HEK293 (cell line): ENCODE results near the gene APPL2.

ENCODE experiments used
- CTCF ChIA-PET: fragments of 350-600 bp; formaldehyde crosslinking; extraction: SDS; loops from one replicate; lab custom pipeline; 2021; ENCODE audit warnings: antibody characterized with exemption; lab: Yijun Ruan, JAX
- POLR2A ChIA-PET: fragments of 300-600 bp; formaldehyde crosslinking; extraction: SDS; loops from one replicate; lab custom pipeline; 2020; ENCODE audit warnings: antibody characterized with exemption, inconsistent platforms; lab: Yijun Ruan, JAX
- H3K27ac ChIP-seq: fragments of 200-500 bp; sonication (Bioruptor generic); 2 replicates; pipeline ENCODE4 v1.5.1; 2014; ENCODE audit warnings: low read depth, low read length, control low read depth, inconsistent platforms; ENCODE audit errors: extremely low read depth
- H3K36me3 ChIP-seq, 2 experiments: fragments of 200-500 bp in 1 of 2; sonication (Bioruptor generic) in 1 of 2; 1 replicate in 1 of 2; 2 replicates in 1 of 2; pipeline ENCODE4 v1.5.1; 2014 to 2017; ENCODE audit warnings: inconsistent platforms in 2 of 2, low read length in 2 of 2; ENCODE audit not compliant: control insufficient read depth in 2 of 2, insufficient read depth in 1 of 2
- H3K4me1 ChIP-seq: fragments of 200-500 bp; sonication (Bioruptor generic); 2 replicates; pipeline ENCODE4 v1.5.1; 2014; ENCODE audit warnings: mild to moderate bottlenecking, low read length, inconsistent platforms; ENCODE audit not compliant: control insufficient read depth, insufficient read depth
- H3K4me3 ChIP-seq: 2 replicates; pipeline ENCODE4 v1.5.1; 2011; ENCODE audit warnings: low read depth, mild to moderate bottlenecking, control low read depth, low read length, moderate library complexity
- H3K9me3 ChIP-seq: fragments of 200-500 bp; sonication (Bioruptor generic); 2 replicates; pipeline ENCODE4 v1.5.1; 2014; ENCODE audit warnings: low read depth, low read length, inconsistent platforms; ENCODE audit not compliant: control insufficient read depth, insufficient read depth
- BCL11B ChIP-seq: fragments of 450-650 bp; formaldehyde crosslinking; IDR thresholded peaks from 2 replicates; pipeline ENCODE4 v1.5.1; 2016; ENCODE audit warnings: low read depth, missing biosample characterization, missing genetic modification characterization
- HOXC10 ChIP-seq: sonication (generic); formaldehyde crosslinking; IDR thresholded peaks from 2 replicates; pipeline ENCODE4 v1.8.1; 2023; ENCODE audit warnings: mild to moderate bottlenecking, missing genetic modification reagents
- MYNN ChIP-seq: fragments of 450-650 bp; formaldehyde crosslinking; IDR thresholded peaks from 2 replicates; pipeline ENCODE4 v1.5.1; 2016; ENCODE audit warnings: missing biosample characterization, missing genetic modification characterization, borderline replicate concordance
- PRDM1 ChIP-seq: fragments of 450-650 bp; formaldehyde crosslinking; IDR thresholded peaks from 2 replicates; pipeline ENCODE4; 2016; ENCODE audit warnings: missing biosample characterization, missing genetic modification characterization
- ZBTB1 ChIP-seq: fragments of 450-650 bp; formaldehyde crosslinking; IDR thresholded peaks from 2 replicates; pipeline ENCODE4 v1.5.1; 2016; ENCODE audit warnings: missing biosample characterization, missing genetic modification characterization
- ZEB2 ChIP-seq: fragments of 450-650 bp; formaldehyde crosslinking; IDR thresholded peaks from 2 replicates; pipeline ENCODE4 v1.5.1; 2016; ENCODE audit warnings: missing biosample characterization, missing genetic modification characterization
- ZFP69B ChIP-seq: fragments of 450-650 bp; formaldehyde crosslinking; IDR thresholded peaks from 2 replicates; pipeline ENCODE4 v1.5.1; 2016; ENCODE audit warnings: missing biosample characterization, missing genetic modification characterization
- ZNF10 ChIP-seq: fragments of 450-650 bp; formaldehyde crosslinking; IDR thresholded peaks from 2 replicates; pipeline ENCODE4 v1.5.1; 2017; ENCODE audit warnings: missing biosample characterization, missing genetic modification characterization
- ZNF132 ChIP-seq: fragments of 450-650 bp; formaldehyde crosslinking; IDR thresholded peaks from 2 replicates; pipeline ENCODE4 v1.5.1; 2017; ENCODE audit warnings: missing biosample characterization, missing genetic modification characterization, borderline replicate concordance
- ZNF157 ChIP-seq: fragments of 450-650 bp; formaldehyde crosslinking; IDR thresholded peaks from 2 replicates; pipeline ENCODE4 v1.5.1; 2016; ENCODE audit warnings: missing biosample characterization, missing genetic modification characterization
- ZNF16 ChIP-seq: fragments of 450-650 bp; formaldehyde crosslinking; IDR thresholded peaks from 2 replicates; pipeline ENCODE4 v1.5.1; 2016; ENCODE audit warnings: low read depth, missing biosample characterization, missing genetic modification characterization
- ZNF24 ChIP-seq: fragments of 450-650 bp; formaldehyde crosslinking; IDR thresholded peaks from 2 replicates; pipeline ENCODE4 v1.5.1; 2016; ENCODE audit warnings: missing biosample characterization, missing genetic modification characterization
- ZNF341 ChIP-seq: fragments of 450-650 bp; formaldehyde crosslinking; IDR thresholded peaks from 2 replicates; pipeline ENCODE4; 2016; ENCODE audit warnings: low read depth, missing biosample characterization, missing genetic modification characterization
- ZNF37A ChIP-seq: fragments of 450-650 bp; IDR thresholded peaks from 2 replicates; pipeline ENCODE4 v1.5.1; 2018; ENCODE audit warnings: missing biosample characterization, missing genetic modification characterization
- ZNF510 ChIP-seq: fragments of 450-650 bp; formaldehyde crosslinking; IDR thresholded peaks from 2 replicates; pipeline ENCODE4 v1.5.1; 2018; ENCODE audit warnings: mild to moderate bottlenecking, missing genetic modification characterization, missing biosample characterization; ENCODE audit not compliant: insufficient replicate concordance
- ZNF549 ChIP-seq: fragments of 450-650 bp; IDR thresholded peaks from 2 replicates; pipeline ENCODE4 v1.5.1; 2018; ENCODE audit warnings: missing biosample characterization, missing genetic modification characterization, mild to moderate bottlenecking, inconsistent platforms, moderate library complexity
- ZNF677 ChIP-seq: fragments of 450-650 bp; IDR thresholded peaks from 2 replicates; pipeline ENCODE4 v1.5.0; 2018; ENCODE audit warnings: missing biosample characterization, mild to moderate bottlenecking, missing genetic modification characterization, moderate library complexity
- ZNF747 ChIP-seq: fragments of 450-650 bp; formaldehyde crosslinking; IDR thresholded peaks from 2 replicates; pipeline ENCODE4 v1.5.1; 2016; ENCODE audit warnings: missing biosample characterization, missing genetic modification characterization
- ZNF791 ChIP-seq: fragments of 450-650 bp; formaldehyde crosslinking; IDR thresholded peaks from 2 replicates; pipeline ENCODE4 v1.5.1; 2016; ENCODE audit warnings: missing biosample characterization, missing genetic modification characterization
- ZNF830 ChIP-seq: fragments of 450-650 bp; IDR thresholded peaks from 2 replicates; pipeline ENCODE4 v1.5.0; 2018; ENCODE audit warnings: missing biosample characterization, missing genetic modification characterization, low read depth, mild to moderate bottlenecking, moderate library complexity
- ZSCAN23 ChIP-seq: fragments of 450-650 bp; formaldehyde crosslinking; IDR thresholded peaks from 2 replicates; pipeline ENCODE4 v1.5.1; 2016; ENCODE audit warnings: missing biosample characterization, missing genetic modification characterization
- TF ChIP-seq, protein P1 (sequence below): fragments of 450-650 bp; formaldehyde crosslinking; IDR thresholded peaks from 2 replicates; pipeline ENCODE4 v1.5.1; 2016; ENCODE audit warnings: missing biosample characterization, missing genetic modification characterization, low read depth
- TF ChIP-seq, protein P2 (sequence below): fragments of 450-650 bp; formaldehyde crosslinking; IDR thresholded peaks from 2 replicates; pipeline ENCODE4 v1.5.1; 2016; ENCODE audit warnings: missing biosample characterization, missing genetic modification characterization
- TF ChIP-seq, protein P3 (sequence below): fragments of 450-650 bp; formaldehyde crosslinking; IDR thresholded peaks from 2 replicates; pipeline ENCODE4 v1.5.1; 2016; ENCODE audit warnings: missing biosample characterization, missing genetic modification characterization
- TF ChIP-seq, protein P4 (sequence below): fragments of 450-650 bp; formaldehyde crosslinking; IDR thresholded peaks from 2 replicates; pipeline ENCODE4 v1.5.1; 2016; ENCODE audit warnings: missing biosample characterization, missing genetic modification characterization

APPL2 gene

DNA sequence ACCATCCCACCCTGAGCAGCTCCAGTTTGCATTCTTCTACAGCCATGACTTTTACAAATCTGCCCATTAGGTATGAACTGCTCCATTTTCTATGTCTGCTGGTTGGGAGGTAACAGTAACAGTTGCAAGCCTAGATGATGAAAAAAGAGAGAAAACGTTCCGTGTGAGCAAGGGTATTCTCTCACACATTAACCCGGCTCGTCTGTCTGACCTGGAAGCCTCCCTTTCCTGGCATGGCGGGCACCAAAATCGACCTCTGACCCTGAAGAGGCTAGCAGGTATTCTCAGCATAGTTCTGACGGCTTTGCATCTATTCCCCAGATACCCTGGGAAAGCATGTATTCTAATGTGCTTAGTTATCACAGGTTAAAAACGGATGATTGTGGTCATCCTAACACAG, 31.8 kb downstream of the APPL2 start:
- ChIA-PET CTCF (no interaction called here), POLR2A (no interaction called here)
- TF ChIP-seq, protein P1, sequence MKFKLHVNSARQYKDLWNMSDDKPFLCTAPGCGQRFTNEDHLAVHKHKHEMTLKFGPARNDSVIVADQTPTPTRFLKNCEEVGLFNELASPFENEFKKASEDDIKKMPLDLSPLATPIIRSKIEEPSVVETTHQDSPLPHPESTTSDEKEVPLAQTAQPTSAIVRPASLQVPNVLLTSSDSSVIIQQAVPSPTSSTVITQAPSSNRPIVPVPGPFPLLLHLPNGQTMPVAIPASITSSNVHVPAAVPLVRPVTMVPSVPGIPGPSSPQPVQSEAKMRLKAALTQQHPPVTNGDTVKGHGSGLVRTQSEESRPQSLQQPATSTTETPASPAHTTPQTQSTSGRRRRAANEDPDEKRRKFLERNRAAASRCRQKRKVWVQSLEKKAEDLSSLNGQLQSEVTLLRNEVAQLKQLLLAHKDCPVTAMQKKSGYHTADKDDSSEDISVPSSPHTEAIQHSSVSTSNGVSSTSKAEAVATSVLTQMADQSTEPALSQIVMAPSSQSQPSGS (tag by site-specific recombination): no peak
- TF ChIP-seq HOXC10 (no peak), ZNF37A (tag by site-specific recombination) (no peak), ZNF830 (tag by site-specific recombination) (no peak), ZNF24 (tag by site-specific recombination) (no peak), PRDM1 (tag by site-specific recombination) (no peak), ZNF132 (tag by site-specific recombination) (no peak)
- TF ChIP-seq, protein P2, sequence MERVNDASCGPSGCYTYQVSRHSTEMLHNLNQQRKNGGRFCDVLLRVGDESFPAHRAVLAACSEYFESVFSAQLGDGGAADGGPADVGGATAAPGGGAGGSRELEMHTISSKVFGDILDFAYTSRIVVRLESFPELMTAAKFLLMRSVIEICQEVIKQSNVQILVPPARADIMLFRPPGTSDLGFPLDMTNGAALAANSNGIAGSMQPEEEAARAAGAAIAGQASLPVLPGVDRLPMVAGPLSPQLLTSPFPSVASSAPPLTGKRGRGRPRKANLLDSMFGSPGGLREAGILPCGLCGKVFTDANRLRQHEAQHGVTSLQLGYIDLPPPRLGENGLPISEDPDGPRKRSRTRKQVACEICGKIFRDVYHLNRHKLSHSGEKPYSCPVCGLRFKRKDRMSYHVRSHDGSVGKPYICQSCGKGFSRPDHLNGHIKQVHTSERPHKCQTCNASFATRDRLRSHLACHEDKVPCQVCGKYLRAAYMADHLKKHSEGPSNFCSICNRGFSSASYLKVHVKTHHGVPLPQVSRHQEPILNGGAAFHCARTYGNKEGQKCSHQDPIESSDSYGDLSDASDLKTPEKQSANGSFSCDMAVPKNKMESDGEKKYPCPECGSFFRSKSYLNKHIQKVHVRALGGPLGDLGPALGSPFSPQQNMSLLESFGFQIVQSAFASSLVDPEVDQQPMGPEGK (tag by site-specific recombination): no peak
- TF ChIP-seq, protein P3, sequence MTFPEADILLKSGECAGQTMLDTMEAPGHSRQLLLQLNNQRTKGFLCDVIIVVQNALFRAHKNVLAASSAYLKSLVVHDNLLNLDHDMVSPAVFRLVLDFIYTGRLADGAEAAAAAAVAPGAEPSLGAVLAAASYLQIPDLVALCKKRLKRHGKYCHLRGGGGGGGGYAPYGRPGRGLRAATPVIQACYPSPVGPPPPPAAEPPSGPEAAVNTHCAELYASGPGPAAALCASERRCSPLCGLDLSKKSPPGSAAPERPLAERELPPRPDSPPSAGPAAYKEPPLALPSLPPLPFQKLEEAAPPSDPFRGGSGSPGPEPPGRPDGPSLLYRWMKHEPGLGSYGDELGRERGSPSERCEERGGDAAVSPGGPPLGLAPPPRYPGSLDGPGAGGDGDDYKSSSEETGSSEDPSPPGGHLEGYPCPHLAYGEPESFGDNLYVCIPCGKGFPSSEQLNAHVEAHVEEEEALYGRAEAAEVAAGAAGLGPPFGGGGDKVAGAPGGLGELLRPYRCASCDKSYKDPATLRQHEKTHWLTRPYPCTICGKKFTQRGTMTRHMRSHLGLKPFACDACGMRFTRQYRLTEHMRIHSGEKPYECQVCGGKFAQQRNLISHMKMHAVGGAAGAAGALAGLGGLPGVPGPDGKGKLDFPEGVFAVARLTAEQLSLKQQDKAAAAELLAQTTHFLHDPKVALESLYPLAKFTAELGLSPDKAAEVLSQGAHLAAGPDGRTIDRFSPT (tag by site-specific recombination): no peak
- Histone ChIP-seq H3K9me3 (no peaks in the 10 kb centered on the region), H3K4me3 (no peak overlapping the region), H3K36me3 (peaks cover 3 to 79% of the 10 kb centered on the region in 2 experiments; a peak in 2 of 3 replicates), H3K4me1 (no peaks in the 10 kb centered on the region), H3K27ac (no peak overlapping the region)

DNA sequence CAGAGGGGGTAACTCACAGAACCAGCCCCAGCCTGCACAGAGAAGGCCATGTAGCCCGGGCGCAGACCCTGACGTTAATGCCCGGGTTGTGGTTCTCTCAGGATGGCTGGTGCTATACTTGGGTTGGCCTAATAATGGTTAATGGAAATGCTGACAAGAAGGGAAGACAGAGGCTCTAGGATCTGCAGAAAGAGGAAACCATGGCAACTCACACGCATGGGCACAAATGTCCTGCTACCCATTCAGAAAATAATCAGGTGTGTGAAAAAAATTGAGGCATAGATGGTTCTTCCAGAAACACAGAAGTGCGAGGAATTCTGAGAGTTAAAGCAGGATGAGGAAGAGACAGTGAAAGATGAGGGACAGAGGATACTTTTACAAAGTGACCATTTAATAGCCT, 33.8 kb downstream of the APPL2 start:
- Histone ChIP-seq H3K4me3 (no peak overlapping the region), H3K4me1 (no peaks in the 10 kb centered on the region), H3K9me3 (no peaks in the 10 kb centered on the region), H3K36me3 (peaks cover 3 to 82% of the 10 kb centered on the region in 2 experiments; a peak in 2 of 3 replicates)
- CTCF ChIA-PET: interaction anchor here (0.6 kb wide), 1 partner anchor 150 kb away, joined by 3 read pairs; no protein-coding TSS in a partner anchor
- TF ChIP-seq ZSCAN23 (tag by site-specific recombination) (no peak), ZBTB1 (tag by site-specific recombination) (no peak), ZNF16 (tag by site-specific recombination) (no peak), ZNF341 (no peak), ZNF677 (tag by site-specific recombination) (no peak), ZFP69B (tag by site-specific recombination) (no peak), ZNF10 (tag by site-specific recombination) (no peak), ZEB2 (tag by site-specific recombination) (no peak), ZNF132 (tag by site-specific recombination) (no peak)
- TF ChIP-seq, all 188 proteins: peak for 0
- POLR2A ChIA-PET: no interaction called here
- no peak overlapping the region for H3K27ac ChIP-seq

DNA sequence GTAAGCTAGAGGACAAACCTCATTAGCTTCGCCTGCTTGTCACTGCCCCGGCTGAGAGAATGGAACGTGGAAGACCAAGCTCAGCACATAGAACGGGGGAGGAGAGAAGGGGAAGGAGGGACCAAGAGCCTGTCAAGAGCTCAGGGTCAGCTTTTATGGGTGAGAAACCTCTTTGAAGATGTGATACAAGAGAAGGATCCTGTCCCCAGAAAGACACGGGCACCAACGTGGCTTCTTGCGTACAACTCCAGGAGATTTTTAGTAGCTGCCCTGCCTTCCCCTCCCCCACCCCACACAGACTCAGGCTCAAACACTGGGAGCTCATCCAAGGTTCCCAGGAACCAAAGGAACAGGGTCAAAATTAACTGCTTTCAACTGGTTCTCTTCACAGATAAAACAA, 34.7 kb downstream of the APPL2 start:
- CTCF ChIA-PET: no interaction called here
- Histone ChIP-seq H3K36me3 (peaks cover 3 to 81% of the 10 kb centered on the region in 2 experiments; a peak in 2 of 3 replicates), H3K4me3 (no peak overlapping the region), H3K27ac (no peak overlapping the region), H3K9me3 (no peaks in the 10 kb centered on the region), H3K4me1 (no peaks in the 10 kb centered on the region)
- POLR2A ChIA-PET: no interaction called here
- TF ChIP-seq ZNF747 (tag by site-specific recombination): no peak
- TF ChIP-seq, protein P4, sequence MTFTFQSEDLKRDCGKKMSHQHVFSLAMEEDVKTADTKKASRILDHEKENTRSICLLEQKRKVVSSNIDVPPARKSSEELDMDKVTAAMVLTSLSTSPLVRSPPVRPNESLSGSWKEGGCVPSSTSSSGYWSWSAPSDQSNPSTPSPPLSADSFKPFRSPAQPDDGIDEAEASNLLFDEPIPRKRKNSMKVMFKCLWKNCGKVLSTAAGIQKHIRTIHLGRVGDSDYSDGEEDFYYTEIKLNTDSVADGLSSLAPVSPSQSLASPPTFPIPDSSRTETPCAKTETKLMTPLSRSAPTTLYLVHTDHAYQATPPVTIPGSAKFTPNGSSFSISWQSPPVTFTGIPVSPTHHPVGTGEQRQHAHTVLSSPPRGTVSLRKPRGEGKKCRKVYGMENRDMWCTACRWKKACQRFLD (tag by site-specific recombination): no peak
- TF ChIP-seq ZNF549 (tag by site-specific recombination): no peak
- TF ChIP-seq BCL11B (tag by site-specific recombination): no peak
- no peak for TF ChIP-seq ZNF510 (tag by site-specific recombination)
- no peak for TF ChIP-seq ZNF157 (tag by site-specific recombination)
- TF ChIP-seq MYNN (tag by site-specific recombination): no peak
- no peak for TF ChIP-seq ZNF791 (tag by site-specific recombination)
